Tibial artery (tissue), 4 donors: Measurements from ENCODE around the gene ZSWIM7.

Source experiments
- DNase-seq, 2 donors: peaks; one replicate each; pipeline ENCODE4 v3.0.0-alpha.2; 2019
- H3K27ac ChIP-seq, 2 donors: fragments of 200-600 bp; sonication (generic) in 1 of 2; 1 replicate in 1 of 2; 2 replicates in 1 of 2; pipeline ENCODE4 v1.5.1; 2018 to 2019; ENCODE audit warnings: mild to moderate bottlenecking in 1 of 2
- H3K27me3 ChIP-seq, 2 donors: fragments of 200-600 bp; sonication (generic) in 1 of 2; one replicate each; pipeline versions ENCODE4 v1.5.1 to v1.6.0; 2016 to 2019
- H3K36me3 ChIP-seq, 3 donors: fragments of 200-600 bp; sonication (generic) in 2 of 3; one replicate each; pipeline ENCODE4 v1.5.1; 2016 to 2019; ENCODE audit warnings: mild to moderate bottlenecking in 2 of 3
- H3K4me1 ChIP-seq, 4 donors: fragments of 200-600 bp; sonication (generic) in 2 of 4; 1 replicate in 3 of 4; 2 replicates in 1 of 4; pipeline ENCODE4 v1.5.1; 2016 to 2019
- H3K4me3 ChIP-seq, 2 donors: fragments of 200-600 bp; sonication (generic) in 1 of 2; 1 replicate in 1 of 2; 2 replicates in 1 of 2; pipeline ENCODE4 v1.5.1; 2018 to 2019; ENCODE audit warnings: mild to moderate bottlenecking in 2 of 2
- H3K9me3 ChIP-seq, 3 donors: fragments of 200-600 bp; sonication (generic) in 1 of 3; one replicate each; pipeline ENCODE4 v1.5.1; 2016 to 2019
- intact Hi-C: fragments of 100-400 bp; cut with DNase I; formaldehyde crosslinking; loops from one replicate; pipeline ENCODE4 v1.15.0; 2023; ENCODE audit warnings: low total_unique reads
- TF ChIP-seq, protein P1 (sequence below), 2 experiments: fragments of 200-600 bp in 1 of 2; fragments of 450-650 bp in 1 of 2; IDR thresholded peaks; one replicate each; pipeline ENCODE4 v1.5.1; 2017 to 2019; ENCODE audit warnings: antibody characterized with exemption in 2 of 2, mild to moderate bottlenecking in 1 of 2, moderate library complexity in 1 of 2

Gene ZSWIM7

DNA sequence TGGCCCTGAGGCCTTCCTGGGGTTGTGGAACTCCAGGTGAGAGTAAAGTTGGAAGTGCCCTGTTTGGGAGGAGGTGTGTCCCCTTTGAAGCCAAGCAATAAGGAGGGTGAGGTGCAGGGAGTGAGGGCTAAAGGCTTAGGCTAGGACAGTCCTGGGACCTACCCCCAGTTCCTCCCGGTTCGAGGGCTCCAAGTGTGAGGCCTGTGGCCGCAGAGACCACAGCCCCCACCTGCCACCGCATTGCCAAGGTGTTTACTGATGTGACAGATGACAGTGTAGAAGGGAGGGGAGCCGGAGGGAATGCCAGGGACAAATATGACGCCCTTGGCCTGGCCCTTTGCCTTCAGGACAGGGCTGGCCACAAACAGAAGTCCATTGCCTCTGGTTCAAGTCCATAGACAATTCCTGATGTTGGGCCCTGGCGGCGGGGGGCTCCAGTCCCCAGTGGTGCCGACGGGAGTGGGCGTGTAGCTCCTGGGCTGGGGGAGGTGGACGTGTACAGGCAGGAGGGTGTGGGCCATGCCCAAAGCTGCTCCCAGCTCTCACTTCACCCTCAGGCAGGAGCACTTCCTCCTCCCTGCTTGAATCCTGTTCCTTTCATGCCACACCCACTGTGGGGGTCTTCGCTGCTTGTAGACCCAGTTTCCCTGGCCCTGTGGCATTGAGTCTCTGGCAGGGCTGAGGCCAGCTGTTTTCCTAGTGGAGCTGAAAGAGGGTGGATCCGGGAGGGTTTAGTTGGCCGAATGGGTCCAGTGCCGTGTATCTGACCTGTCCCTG lies 51.3 kb downstream of the ZSWIM7 start:
- DNase-seq = no peak
- H3K9me3 ChIP-seq = no peaks in the 10 kb centered on the region
- peaks cover 0 to 27% (median 21%) of the 10 kb centered on the region in 4 donors for H3K4me1 ChIP-seq
- H3K36me3 ChIP-seq = no peaks in the 10 kb centered on the region
- no peak overlapping the region for H3K27ac ChIP-seq
- no peak overlapping the region for H3K4me3 ChIP-seq
- intact Hi-C loops = no loop called here
- TF ChIP-seq, protein P1, sequence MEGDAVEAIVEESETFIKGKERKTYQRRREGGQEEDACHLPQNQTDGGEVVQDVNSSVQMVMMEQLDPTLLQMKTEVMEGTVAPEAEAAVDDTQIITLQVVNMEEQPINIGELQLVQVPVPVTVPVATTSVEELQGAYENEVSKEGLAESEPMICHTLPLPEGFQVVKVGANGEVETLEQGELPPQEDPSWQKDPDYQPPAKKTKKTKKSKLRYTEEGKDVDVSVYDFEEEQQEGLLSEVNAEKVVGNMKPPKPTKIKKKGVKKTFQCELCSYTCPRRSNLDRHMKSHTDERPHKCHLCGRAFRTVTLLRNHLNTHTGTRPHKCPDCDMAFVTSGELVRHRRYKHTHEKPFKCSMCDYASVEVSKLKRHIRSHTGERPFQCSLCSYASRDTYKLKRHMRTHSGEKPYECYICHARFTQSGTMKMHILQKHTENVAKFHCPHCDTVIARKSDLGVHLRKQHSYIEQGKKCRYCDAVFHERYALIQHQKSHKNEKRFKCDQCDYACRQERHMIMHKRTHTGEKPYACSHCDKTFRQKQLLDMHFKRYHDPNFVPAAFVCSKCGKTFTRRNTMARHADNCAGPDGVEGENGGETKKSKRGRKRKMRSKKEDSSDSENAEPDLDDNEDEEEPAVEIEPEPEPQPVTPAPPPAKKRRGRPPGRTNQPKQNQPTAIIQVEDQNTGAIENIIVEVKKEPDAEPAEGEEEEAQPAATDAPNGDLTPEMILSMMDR (IDR thresholded peaks at IDR 0.05) = no peak
- peaks cover 0 to 50% of the 10 kb centered on the region in 2 donors for H3K27me3 ChIP-seq

DNA sequence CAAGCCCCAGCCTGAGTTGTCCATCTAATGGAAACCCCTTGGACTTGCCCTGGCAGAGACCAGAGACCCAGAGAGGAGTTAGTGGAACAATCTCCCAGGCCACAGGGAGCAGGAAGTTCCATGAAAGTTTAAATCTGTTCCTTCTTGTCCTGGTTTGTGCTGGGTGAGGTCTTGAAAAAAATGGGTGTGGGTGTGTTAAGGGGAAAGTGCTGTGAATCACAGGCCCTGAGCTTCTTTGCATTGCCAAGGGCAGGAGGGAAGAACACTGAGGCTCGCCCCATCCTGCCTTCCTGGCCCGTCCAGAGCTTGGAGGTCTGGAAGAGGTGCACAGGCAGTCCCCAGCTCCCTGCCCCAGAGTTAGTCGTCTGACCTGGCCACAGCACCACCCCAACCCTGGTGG lies 52.2 kb downstream of the ZSWIM7 start:
- no peaks in the 10 kb centered on the region for H3K36me3 ChIP-seq
- TF ChIP-seq, protein P1 (IDR thresholded peaks at IDR 0.05) = no peak
- intact Hi-C loops = no loop called here
- H3K4me3 ChIP-seq = no peak overlapping the region
- no peak overlapping the region for H3K27ac ChIP-seq
- DNase-seq = no peak
- peaks cover 0 to 54% of the 10 kb centered on the region in 2 donors for H3K27me3 ChIP-seq
- no peaks in the 10 kb centered on the region for H3K9me3 ChIP-seq
- H3K4me1 ChIP-seq = peaks cover 0 to 27% (median 21%) of the 10 kb centered on the region in 4 donors

DNA sequence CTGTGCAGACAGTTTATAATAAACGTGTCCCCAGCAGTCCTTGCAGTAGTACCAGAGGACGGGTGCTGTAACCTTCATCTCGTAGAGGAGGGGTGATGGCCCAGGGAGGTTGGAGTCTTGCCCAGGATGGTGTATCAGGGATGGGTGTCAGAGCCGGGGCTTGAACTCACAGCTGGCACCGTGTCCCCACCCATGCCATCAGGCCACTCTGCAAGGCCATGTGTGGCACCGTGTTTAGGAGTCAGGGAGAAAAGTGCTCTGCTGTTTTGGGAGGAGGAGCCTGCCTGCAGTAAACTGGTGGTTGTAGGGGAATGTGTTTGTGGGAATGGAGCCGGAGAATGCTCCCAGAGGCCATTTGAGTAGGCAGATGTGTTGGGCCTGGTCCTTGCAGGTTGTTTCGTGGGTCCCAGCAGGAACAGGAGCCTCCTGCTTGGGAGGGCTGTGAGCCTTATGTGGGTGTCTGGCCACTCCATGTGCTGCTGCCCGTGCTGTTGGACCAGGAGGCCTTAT lies 52.8 kb downstream of the ZSWIM7 start:
- intact Hi-C loops = no loop called here
- peaks cover 0 to 27% (median 21%) of the 10 kb centered on the region in 4 donors for H3K4me1 ChIP-seq
- H3K27me3 ChIP-seq = peaks cover 0 to 54% of the 10 kb centered on the region in 2 donors
- H3K4me3 ChIP-seq = no peak overlapping the region
- DNase-seq = no peak
- H3K27ac ChIP-seq = no peak overlapping the region
- TF ChIP-seq, protein P1 (IDR thresholded peaks at IDR 0.05) = no peak
- no peaks in the 10 kb centered on the region for H3K9me3 ChIP-seq
- H3K36me3 ChIP-seq = no peaks in the 10 kb centered on the region

DNA sequence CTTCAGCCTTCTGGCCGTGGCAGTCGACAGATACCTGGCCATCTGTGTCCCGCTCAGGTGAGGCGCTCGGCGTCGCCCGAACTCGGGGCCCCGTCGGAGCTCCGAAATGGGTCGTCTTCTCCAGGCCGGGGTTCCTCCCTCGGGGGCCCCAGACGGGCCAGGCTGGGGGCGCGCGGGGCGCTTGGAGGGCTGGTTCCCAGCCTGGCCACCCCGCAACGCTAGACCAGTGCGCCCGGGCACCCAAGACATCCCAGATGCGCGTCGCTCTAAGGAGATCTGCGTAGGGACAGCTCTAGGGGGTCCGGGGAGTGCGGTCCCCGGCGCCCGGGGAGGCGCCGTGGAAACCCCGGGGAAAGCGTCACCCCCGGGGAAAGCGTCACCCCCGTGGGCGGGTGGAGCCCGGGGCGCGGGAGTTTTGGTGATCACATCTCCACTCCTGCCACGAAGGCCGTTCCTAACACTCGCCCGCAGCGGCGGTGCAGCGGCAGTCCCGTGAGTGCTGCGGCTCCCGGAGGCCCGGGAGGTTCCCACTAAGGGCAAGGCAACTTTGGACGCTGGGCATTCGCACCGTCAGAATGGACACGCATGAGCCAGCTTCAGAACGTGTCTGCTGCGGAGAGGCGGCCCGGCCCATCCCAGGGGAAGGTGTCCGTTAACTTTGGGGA lies 53.8 kb downstream of the ZSWIM7 start:
- Histone ChIP-seq H3K36me3 (no peaks in the 10 kb centered on the region), H3K4me1 (peaks cover 0 to 27% (median 21%) of the 10 kb centered on the region in 4 donors), H3K27me3 (peaks cover 0 to 54% of the 10 kb centered on the region in 2 donors), H3K4me3 (peak overlapping the region; percentile 47 to 65), H3K27ac (no peak overlapping the region), H3K9me3 (no peaks in the 10 kb centered on the region)
- TF ChIP-seq, protein P1 (IDR thresholded peaks at IDR 0.05) = no peak
- no peak for DNase-seq
- intact Hi-C loops = no loop called here

DNA sequence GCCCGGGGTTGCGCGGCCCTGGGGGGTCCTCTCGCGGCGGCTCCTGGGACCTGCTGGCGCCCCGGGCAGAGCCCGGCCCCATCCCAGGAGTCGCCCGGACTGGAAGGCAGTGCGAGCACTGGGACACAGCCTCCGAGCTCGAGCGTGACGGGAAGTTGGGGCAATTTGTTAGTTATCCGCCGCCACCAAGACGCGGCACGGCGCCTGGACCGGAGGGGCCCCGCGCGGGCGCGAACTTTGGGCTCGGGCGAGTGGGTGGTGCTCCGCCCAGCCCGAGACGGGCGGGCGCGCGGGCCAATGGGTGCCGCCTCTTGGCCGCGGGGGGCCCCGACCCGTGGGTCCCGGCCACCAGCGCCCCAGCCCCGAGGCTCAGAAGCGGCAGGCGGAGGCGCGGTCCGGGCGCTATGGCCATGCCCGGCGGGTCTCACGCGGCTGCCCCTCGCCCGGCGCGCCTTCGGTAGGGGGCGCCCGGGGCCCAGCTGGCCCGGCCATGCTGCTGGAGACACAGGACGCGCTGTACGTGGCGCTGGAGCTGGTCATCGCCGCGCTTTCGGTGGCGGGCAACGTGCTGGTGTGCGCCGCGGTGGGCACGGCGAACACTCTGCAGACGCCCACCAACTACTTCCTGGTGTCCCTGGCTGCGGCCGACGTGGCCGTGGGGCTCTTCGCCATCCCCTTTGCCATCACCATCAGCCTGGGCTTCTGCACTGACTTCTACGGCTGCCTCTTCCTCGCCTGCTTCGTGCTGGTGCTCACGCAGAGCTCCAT lies 54.6 kb downstream of the ZSWIM7 start, which contains the start of gene ADORA2B:
ADORA2B (plus strand) TSS at position 372 of the 768 bp plus-strand sequence; CDS start at position 491, 119 bp downstream.
- TF ChIP-seq, protein P1 (IDR thresholded peaks at IDR 0.05) = peak; percentile 17 to 35
- Histone ChIP-seq H3K36me3 (no peaks in the 10 kb centered on the region), H3K4me3 (peak within 1 kb of the TSS; percentile 47 to 65), H3K4me1 (peaks cover 0 to 27% (median 21%) of the 10 kb centered on the region in 4 donors), H3K9me3 (no peaks in the 10 kb centered on the region), H3K27ac (no peak within 1 kb of the TSS), H3K27me3 (peaks cover 0 to 54% of the 10 kb centered on the region in 2 donors)
- peak in 1 of 2 donors; percentile 42 for DNase-seq
- intact Hi-C loops = no loop called here
